HG03342 (cell line): ENCODE data around the gene PCNT.
A peak's percentile ranks its signal among the peaks of the same experiment; 100 is the strongest.
"Not testable (repeated sequence)": the region's sequence is repeated elsewhere in the genome, so short reads cannot be mapped to it uniquely, and the experiment has no call there.

Source experiments
- ATAC-seq: cut with Tn5 transposase; IDR thresholded peaks from one replicate; pipeline ENCODE4 v1.9.1; 2021; ENCODE audit warnings: mild to moderate bottlenecking, moderate library complexity; ENCODE audit not compliant: unreplicated experiment

Gene PCNT

DNA sequence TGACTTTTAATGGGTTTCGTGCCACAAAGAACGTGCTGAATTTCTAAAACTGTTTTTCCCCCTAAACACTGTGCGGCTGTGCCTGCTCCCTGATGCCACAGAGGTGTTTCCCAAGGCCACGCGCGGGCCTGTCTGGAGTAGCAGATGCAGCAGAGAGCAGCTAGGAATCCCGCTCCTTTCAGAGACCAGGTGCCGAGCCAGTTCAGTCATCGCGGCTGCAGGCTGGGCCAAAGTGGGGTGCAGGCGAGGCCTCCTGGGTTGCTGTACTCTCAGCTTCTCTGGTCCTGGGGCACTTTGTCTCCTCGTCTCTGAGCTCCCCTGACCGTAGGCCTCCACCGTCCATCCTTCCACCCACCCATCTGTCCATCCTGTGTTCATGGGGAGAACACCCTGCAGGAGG is 117.4 kb downstream of the PCNT start:
- no peak for ATAC-seq

DNA sequence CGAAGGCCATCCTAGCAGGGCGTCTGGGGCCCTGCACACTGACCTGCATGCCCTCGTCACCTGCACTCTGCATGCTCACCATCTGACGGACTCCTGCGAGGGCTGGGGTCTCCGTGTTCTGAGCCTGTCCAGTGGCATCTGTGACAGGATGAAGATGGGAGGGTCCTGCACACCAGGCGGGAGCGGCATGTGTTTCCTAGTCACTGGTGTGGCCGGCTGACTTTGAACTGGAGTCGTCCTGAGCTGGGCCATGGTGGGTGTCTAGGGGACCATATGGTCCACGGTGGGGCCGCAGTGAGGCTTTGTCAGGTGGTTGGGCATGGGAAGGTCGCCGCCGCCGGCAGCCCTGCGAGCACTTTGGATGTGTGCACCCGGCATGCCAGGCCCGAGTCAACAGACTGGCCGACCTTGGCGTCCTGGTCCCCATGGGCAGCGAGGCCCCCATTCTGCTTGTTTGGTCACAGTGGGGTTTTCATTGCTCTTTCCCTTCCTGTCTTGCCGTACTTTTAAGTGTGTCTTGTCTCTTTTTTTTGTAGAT is 118.1 kb downstream of the PCNT start:
- ATAC-seq = no peak

DNA sequence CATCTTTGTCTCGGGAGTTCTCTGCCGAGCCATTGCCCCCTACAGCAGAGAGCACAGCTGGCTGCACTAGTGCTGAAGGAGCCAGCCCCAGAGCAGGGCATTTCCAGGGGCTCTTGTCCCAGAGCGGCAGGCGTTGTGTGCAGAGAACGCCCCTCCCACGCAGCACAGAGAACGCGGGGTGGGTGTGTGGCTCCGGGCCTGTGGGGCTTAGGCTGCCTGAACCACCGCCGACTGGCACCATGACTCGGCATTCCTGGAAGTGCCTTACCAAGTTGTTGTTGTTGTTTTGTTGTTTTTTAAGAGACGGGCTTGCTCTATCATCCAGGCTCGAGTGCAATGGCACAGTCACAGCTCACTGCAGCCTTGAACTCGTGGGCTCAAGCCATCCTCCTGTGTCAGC is 119.0 kb downstream of the PCNT start:
- no peak for ATAC-seq

DNA sequence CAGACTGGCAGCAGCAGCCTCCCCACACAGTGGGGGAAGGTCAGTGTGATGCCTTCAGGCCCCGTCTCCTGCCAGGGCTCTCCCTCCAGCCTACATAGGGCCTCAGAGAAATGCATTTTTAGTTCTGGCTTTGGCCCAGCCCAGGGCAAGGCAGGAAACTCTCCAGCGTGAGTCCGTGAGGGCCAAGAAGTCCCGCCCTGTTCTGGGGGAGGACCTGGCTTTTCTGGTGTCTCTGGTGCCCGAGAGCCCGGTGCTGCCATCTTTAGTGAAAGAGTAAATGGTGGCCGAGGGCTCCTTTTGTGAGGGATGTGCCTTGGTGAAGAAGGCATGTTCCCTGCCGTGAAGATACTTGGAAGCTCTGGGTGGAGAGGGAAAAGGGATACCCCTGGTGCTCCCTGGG is 120.0 kb downstream of the PCNT start:
- ATAC-seq = no peak

DNA sequence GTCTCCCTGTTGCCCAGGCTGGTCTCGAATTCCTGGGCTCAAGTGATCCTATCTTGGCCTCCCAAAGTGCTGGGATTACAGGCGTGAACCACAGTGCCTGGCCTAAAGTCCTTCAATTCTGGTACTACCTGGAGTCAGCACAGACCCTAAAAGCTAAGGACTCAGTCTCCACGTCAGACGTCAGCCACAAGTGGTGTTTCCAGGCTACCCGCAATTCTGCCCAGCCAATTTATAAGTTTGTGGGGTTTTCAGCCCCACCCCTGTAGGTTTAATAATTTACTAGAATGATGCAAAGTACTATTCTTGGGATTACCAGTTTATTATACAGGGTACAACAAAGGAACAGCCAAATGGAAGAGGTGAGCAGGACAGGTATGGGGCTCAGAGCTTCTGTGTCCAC is 124.2 kb downstream of the PCNT start:
- ATAC-seq = no peak

DNA sequence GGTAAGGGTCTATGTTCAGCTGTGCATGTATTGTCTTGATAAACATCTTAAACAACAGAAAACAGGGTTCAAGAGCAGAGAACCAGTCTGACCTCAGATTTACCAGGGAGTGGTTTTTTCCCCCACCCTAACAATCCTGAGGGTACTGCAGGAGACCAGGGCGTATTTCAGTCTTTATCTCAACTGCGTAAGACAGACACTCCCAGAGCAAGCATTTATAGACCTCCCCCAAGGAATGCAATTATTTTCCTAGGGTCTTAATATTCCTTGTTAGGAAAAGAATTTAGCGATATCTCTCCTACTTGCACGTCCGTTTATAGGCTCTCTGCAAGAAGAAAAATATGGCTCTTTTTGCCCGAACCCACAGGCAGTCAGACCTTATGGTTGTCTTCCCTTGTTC is 124.9 kb downstream of the PCNT start:
- not testable (repeated sequence) for ATAC-seq

DNA sequence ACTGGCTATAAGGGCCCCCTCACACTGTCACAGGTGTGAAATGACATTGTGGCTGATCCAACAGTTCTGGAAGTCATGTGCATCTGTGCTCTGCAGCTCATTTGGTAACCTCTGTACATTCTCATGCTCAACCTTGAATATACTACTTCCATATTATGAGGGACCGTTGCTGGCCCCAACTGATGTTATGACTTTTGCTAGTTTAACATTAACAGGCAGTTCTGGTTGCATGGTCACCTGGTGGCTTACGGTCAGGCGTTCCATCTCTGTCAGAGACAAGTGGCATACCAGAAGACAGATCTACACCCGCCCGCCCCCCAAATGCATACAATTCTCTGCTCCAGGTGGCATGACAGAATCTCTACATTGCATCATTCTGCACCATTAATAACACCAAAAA is 128.8 kb downstream of the PCNT start:
- ATAC-seq = no peak

DNA sequence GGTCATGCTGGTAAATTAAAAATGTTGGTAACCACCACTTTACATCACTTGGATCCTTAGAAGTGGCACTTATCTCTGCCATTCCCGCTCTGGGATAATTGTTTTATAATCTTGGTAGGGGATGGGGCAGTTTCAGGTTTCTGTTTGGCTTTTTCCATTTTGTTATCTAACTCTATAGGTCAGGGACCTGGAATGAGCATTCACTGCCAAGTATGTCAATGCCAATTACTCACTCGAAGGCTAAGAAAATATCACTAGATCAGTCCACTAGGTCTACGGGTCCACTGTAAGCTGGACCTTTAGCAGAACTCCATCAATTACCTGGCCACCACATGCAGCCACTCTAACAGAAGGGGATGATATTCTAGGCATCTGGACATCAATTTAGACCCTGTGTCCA is 130.2 kb downstream of the PCNT start:
- no peak for ATAC-seq

DNA sequence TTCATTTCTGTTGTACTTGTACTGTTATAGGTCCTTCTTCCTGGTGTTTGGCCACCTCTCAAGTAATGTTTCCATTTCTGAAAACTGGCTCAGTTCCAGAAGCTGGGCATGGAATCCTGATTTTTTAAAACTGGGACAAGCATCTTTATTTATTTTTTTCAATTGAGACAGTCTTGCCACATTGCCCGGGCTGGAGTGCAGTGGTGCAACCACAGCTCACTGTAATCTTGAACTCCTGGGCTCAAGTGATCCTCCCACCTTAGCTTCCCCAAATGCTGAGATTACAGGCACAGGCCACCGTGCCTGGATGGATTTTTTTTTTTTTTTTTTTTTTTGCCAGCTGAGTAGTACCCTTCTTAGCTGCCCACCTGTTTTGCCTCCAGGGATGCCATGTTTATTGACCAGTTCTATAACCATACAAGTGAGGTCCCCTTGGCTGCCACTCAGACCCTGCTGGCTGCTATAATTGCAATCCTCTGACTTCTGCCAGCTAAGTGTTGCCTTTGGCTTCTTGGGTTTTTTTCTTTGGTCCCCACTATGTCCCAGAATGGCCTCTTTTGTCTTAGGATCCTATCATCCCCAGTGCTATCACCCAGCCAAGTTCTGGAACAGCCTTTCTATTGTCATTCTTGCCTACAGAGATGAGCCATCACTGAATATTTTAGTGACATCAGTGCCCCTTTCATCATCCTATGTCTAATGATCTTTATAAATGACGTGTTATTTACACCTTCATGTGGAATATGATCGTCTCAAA is 130.9 kb downstream of the PCNT start:
- no peak for ATAC-seq

DNA sequence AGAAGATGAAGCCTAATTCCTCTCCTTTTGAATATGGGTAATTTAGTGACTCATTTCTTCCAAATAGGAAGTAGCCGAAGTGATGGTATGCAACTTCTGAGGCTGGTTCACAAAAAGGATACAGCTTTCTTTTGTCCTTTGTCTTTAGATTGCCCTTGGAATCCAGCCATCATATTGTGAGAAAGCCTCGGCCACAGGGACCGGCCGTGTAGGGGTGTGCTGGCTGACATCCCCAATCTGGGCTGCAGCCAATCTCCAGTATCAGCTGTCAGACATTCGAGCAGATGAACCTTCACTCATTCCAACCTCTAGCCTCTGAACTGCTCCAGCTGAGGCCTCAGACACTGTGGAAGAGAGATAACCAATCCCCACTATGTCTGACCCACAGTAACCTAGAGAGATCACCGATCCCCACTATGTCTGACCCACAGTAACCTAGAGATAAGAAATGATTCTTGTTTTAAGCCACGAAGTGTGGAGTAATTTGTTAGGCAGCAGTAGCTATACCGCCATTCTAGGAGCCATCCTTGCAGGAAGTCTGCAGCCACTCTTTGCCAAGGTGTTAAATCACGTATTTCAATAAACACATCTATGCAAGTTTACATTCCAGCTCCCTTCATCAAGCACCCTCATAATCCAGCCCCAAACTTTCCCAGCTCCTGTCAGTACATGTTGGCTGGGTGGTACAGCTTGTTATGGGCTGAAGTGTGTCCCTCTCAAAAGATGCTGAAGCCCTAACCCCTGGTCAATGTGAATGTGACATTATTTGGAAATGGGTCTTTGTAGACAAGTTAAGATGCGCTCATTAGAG is 131.8 kb downstream of the PCNT start:
- ATAC-seq = no peak

DNA sequence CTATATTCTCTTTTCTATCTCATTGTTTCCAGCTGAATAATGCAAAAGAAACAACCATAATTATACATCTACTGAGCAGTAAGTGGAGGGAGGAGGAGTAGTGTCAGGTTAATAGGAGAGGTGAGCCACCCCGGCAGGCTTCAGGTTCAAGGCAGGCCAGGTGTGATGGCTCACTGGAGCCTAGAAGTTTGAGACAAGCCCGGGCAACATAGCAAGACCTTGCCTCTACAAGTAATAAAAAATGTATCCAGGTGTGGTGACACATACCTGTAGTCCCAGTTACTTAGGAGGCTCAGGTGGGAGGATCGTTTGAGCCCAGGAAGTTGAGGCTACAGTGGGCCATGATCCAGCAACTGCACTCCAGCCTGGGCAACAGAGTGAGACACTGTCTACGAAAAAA is 132.8 kb downstream of the PCNT start:
- no peak for ATAC-seq

DNA sequence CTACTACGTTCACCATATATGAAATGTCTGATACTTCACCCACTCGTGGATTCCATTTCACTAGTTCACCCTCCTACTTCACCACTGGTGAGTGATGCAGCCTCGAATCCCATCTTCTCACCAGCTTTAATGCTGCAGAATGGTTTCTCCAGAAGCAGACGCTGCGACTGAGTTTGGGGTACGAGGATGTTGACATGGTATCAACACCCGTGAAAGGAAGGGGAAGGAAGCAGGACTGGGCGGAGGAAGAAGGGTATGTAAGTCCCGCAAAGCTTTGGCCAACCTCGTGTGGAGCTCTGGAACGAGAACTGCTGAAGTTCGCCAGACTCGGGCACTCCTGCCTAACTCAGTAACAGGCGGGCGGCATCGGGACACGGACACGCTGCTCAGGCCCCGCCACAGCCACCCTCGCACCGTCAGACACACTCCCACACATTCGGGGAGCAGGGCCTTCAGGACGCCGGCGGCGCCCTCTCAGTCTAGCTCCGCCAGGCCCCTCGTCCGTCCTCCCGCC is 133.9 kb downstream of the PCNT start:
- ATAC-seq = peak; percentile 18

DNA sequence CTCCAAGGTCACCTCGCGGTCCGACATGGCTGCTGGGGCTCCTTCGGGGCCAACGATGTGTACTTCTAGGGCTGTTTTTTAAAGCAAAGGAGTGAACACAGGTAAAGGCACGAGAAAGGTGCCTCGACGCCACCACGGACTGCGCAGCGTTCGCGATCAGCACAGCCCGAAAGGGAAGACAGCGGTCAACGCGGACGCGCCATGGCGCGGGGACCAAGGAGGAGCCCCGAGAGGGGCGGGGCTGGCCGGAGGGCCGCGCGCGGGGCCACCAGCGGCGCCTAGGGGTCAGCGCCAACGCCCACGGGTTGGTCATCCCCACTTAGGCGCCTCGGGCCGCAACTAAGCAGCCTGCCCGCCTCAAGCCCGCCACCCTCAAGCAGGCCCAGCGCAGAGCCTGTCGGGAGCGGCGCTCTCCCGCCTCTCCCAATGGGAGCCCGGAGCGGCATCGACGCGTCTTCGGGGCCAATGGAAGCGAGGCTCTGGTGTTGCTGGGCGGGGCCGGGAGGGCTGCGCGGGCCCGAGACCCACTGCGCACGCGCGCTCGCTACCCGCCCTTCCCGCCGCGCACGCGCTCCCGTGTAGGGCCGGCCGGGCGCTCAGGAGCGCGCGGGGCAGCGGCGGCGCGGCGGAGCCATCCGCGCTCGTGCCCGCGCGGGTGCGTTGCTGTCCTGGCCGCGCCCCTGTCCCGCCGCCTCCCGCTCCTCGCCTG is 134.5 kb downstream of the PCNT start, which contains the start of gene DIP2A:
Gene DIP2A, plus strand, starts transcription at position 577 of the 709 bp plus-strand sequence. CDS start 241 bp downstream, outside the sequence.
- ATAC-seq = peak; percentile 88

DNA sequence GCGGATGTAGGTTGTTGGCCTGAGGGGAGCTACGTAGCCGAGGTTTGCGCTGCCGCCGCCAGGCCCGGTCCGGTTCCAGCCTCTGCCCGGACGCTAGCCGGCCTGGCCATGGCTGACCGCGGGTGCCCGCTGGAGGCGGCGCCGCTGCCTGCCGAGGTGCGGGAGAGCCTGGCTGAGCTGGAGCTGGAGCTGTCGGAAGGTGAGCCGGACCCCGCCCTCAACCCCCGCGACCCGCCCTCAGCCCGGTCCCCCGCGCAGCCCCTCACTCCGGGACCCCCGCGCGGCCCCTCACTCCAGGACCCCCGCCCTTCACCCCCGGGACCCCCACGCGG is 135.0 kb downstream of the PCNT start:
- no peak for ATAC-seq

DNA sequence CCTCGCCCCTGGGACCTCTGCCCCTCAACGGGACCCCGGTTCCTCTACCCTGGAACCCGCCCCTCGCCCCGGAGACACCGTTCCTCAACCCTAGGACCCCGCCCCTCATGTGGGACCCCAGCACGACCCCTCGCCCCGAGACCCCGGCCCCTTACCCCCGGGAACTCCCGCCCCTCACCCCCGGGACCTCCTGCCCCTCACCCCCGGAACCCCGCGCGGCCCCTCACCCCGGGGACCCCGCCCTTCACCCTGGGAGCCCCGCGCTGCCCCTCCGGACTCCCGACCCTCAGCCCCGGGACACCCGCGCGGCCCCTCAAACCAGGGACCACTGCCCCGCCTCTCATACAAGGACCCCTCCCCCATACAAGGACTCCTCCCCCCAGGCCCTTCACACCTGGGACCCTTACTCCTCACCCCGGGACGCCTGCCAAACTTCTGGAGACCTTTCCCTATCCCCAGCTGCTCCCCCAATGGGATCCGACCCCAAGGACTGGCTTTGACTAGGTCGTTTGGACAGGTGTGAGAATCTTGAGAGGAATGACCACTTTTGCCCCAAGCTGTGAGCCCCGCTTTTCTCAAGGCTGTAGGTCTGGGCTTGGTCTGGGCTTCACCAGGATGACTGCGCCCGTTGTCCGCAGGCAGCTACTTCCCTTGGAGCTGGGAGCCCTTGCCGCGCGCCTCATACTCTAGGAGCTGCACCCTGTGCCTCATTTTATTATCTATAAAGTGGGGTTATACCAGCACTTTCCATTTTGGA is 135.6 kb downstream of the PCNT start:
- ATAC-seq = no peak

DNA sequence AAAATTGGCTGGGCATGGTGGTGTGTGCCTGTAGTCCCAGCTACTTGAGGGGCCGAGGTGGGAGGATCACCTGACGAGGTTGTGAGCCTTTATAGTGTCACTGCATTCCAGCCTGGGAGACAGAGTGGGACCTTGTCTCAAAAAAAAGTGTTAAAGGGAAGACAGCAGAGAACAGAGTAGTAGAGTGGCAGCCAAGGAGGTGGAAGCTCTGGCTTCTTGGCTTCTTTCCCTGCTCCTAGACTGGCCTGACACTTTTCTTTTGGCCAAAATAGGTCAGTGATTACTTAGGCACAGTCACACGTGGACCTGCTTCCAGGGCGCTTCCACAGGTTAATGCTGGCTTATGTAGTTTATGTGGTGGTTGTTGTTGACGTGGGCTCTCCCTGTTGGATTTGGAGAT is 138.0 kb downstream of the PCNT start:
- no peak for ATAC-seq

DNA sequence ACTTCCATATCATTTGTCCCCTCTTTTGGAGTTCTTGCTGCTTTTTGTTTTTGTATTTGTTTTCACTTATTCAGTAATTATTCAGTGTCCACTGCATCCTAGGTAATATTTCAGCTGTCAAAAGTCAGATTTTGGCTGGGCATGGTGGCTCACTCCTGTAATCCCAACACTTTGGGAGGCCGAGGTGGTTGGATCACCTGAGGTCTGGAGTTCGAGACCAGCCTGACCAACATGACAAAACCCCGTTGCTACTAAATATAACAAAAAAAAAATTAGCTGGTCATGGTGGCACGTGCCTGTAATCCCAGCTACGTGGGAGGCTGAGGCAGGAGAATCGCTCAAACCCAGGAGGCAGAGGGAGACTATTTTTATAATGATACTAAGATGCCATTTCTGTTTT is 141.2 kb downstream of the PCNT start:
- not testable (repeated sequence) for ATAC-seq

DNA sequence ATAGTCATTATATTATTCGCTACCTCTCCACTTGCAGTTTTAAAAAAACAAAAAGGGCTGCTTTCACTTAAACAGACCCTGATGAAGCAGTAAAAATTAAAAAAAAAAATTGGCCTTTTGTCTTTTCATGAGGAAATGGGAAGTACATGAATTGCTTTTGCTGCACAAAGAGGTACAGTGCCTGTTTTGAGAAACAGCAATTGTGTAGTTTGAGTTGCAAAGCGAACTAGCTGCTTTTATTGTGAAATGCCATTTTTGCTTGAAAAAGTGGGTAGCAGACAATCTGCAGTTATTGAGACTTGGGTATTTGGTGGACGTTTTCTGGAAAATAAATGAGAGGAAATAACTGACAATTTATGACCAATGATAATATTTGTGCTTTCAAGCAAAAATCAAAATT is 141.7 kb downstream of the PCNT start:
- no peak for ATAC-seq

DNA sequence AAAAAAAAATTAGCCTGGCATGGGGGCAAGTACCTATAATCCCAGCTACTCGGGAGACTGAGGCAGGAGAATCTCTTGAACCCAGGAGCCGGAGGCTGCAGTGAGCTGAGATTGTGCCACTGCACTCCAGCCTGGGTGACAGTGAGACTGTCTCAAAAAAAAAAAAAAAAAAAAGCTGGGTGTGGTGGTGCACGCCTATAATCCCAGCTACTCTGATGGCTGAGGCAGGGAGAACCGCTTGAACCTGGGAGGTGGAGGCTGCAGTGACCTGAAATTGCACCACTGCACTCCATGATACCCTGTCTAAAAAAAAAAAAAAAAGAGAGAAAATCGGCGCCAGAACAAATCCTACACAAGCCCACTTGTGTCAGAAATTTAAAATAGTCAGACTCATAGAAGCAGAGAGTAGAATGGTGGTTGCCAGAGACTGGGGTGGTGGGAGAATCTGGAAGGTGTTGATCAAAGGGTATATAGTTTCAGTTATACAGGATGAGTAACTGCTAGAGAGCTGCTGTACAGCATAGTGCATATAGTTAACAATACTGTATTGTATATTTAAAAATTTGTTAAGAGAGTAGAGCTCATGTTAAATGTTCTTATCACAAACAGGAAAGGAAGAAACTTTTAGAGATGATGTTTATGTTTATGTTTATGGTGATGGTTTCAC is 144.3 kb downstream of the PCNT start:
- no peak for ATAC-seq

DNA sequence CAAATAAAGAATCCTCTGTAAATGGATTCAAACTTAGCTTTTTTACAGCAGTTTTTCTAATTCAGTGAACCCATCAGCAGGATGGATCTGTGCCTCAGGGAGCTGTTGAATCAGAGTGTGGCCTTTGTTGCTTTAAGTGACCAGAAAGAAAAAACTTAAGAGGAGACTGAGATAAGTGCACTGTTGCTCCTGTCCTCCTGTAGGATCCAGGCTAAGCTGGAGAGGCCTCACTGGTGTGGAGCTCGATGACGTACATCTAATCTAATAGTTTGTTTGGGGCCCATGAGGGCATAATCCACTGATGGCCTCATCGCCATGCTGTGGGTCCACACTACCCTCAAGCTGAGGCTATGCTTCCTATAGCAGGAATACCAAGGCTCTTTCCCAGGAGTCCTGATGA is 145.3 kb downstream of the PCNT start:
- ATAC-seq = no peak
